GM12878 (cell line): Measurements from ENCODE around the gene RFTN2. TPM values are rescaled to one million over a fixed set of nuclear protein-coding genes. Genes with fewer than 3 reads are reported as not detected.

ENCODE experiments used
- ATF7 ChIP-seq: fragments of 450-650 bp; IDR thresholded peaks from 2 replicates; pipeline ENCODE4 v1.6.1; 2016; ENCODE audit warnings: low read depth, mild to moderate bottlenecking
- BMI1 ChIP-seq: fragments of 450-650 bp; IDR thresholded peaks from 2 replicates; pipeline ENCODE4 v1.6.1; 2016; ENCODE audit warnings: mild to moderate bottlenecking, moderate library complexity, borderline replicate concordance
- CEBPB ChIP-seq, 2 experiments: fragments of 150-350 bp in 1 of 2; IDR thresholded peaks; 2 replicates each; pipeline ENCODE4 v1.6.1; 2012 to 2014; ENCODE audit warnings: low read depth in 2 of 2, low read length in 2 of 2, borderline replicate concordance in 1 of 2, inconsistent platforms in 1 of 2
- CHD4 ChIP-seq: fragments of 200-600 bp; sonication (generic); IDR thresholded peaks from 2 replicates; pipeline ENCODE4 v1.6.1; 2016; ENCODE audit warnings: mild to moderate bottlenecking
- EP300 ChIP-seq, 2 experiments: fragments of 150-350 bp in 1 of 2; IDR thresholded peaks; 2 replicates each; pipeline ENCODE4 v1.6.1; 2011 to 2012; ENCODE audit warnings: low read depth in 2 of 2, low read length in 2 of 2, borderline replicate concordance in 1 of 2, improper control_type of control experiment in 1 of 2, inconsistent platforms in 1 of 2; ENCODE audit not compliant: control insufficient read depth in 1 of 2
- FOS ChIP-seq: IDR thresholded peaks from 3 replicates; pipeline ENCODE4 v1.6.1; 2011; ENCODE audit warnings: borderline replicate concordance; ENCODE audit not compliant: insufficient read length; ENCODE audit errors: extremely low read depth
- IKZF2 ChIP-seq, 2 experiments: fragments of 450-650 bp; IDR thresholded peaks; 2 replicates each; pipeline ENCODE4 v1.6.1; 2017; ENCODE audit warnings: mild to moderate bottlenecking in 2 of 2, moderate library complexity in 2 of 2
- KDM1A ChIP-seq: fragments of 200-600 bp; sonication (generic); IDR thresholded peaks from 2 replicates; pipeline ENCODE4 v1.6.1; 2016; ENCODE audit warnings: borderline replicate concordance
- PML ChIP-seq: IDR thresholded peaks from 2 replicates; pipeline ENCODE4 v1.6.1; 2012; ENCODE audit warnings: low read length, inconsistent platforms
- SMARCA5 ChIP-seq: fragments of 450-650 bp; IDR thresholded peaks from 2 replicates; pipeline ENCODE4 v1.6.1; 2017; ENCODE audit warnings: mild to moderate bottlenecking
- SP1 ChIP-seq: IDR thresholded peaks from one replicate; pipeline ENCODE4 v1.6.1; 2011; ENCODE audit warnings: low read depth, low read length
- TARDBP ChIP-seq: IDR thresholded peaks from 2 replicates; pipeline ENCODE4 v1.6.1; 2016; ENCODE audit warnings: borderline replicate concordance
- polyA plus RNA-seq, 11 experiments: library from polyadenylated mRNA; depleted of rRNA in 4 of 11; unstranded in 6 of 11; stranded (reverse) in 5 of 11; fragments of >200 nt; fragmentation: Nextera tagmentation in 4 of 11; fragmentation: Illumina TruSeq in 1 of 11; extraction: Ambion mirVana in 4 of 11; extraction: Trizol in 1 of 11; gene quantifications; 1 replicate in 1 of 11; 2 replicates in 10 of 11; pipeline versions ENCODE4 v1.2.1 to v1.2.3, GENCODE V29; 2011 to 2016; ENCODE audit warnings: inconsistent platforms in 2 of 11, missing spikeins in 2 of 11, low read depth in 1 of 11
- total RNA-seq, 4 experiments: library from RNA; depleted of rRNA in 3 of 4; stranded (reverse); fragments of >200 nt in 3 of 4; fragmentation: Illumina TruSeq in 1 of 4; extraction: Trizol in 1 of 4; gene quantifications; 2 replicates each; pipeline versions ENCODE4 v1.2.1 to v1.2.3, GENCODE V29; 2013 to 2021
- TF ChIP-seq, protein P1 (sequence below): fragments of 450-650 bp; IDR thresholded peaks from 2 replicates; pipeline ENCODE4 v1.6.1; 2018; ENCODE audit warnings: mild to moderate bottlenecking, low read depth, moderate library complexity; ENCODE audit not compliant: partially characterized antibody
- TF ChIP-seq, protein P2 (sequence below), 3 experiments: IDR thresholded peaks in 2 of 3; conservative IDR thresholded peaks in 1 of 3; 2 replicates each; pipeline ENCODE4 v1.5.1; 2011; ENCODE audit warnings: low read depth in 3 of 3, low read length in 3 of 3, mild to moderate bottlenecking in 3 of 3, control low read depth in 2 of 3, moderate library complexity in 2 of 3, inconsistent platforms in 1 of 3, mixed read lengths in 1 of 3; ENCODE audit not compliant: control insufficient read depth in 2 of 3, insufficient read depth in 1 of 3; ENCODE audit errors: extremely low read depth in 1 of 3
- TF ChIP-seq, protein P3 (sequence below): fragments of 450-650 bp; formaldehyde crosslinking; IDR thresholded peaks from 2 replicates; pipeline ENCODE4 v1.5.0; 2022; ENCODE audit warnings: mild to moderate bottlenecking, missing genetic modification characterization
- TF ChIP-seq, protein P4 (sequence below): fragments of 450-650 bp; IDR thresholded peaks from 2 replicates; pipeline ENCODE4 v1.6.1; 2016; ENCODE audit warnings: mild to moderate bottlenecking
- TF ChIP-seq, protein P5 (sequence below): fragments of 450-650 bp; IDR thresholded peaks from 2 replicates; pipeline ENCODE4 v1.6.1; 2017; ENCODE audit warnings: mild to moderate bottlenecking, moderate library complexity

RFTN2 gene
- total and polyA plus RNA-seq, 10 of the 15 experiments (the other 5 are each of a cell fraction or from before 2014, with no cell fraction given): 0.09 to 0.23 TPM; not detected in 8

DNA sequence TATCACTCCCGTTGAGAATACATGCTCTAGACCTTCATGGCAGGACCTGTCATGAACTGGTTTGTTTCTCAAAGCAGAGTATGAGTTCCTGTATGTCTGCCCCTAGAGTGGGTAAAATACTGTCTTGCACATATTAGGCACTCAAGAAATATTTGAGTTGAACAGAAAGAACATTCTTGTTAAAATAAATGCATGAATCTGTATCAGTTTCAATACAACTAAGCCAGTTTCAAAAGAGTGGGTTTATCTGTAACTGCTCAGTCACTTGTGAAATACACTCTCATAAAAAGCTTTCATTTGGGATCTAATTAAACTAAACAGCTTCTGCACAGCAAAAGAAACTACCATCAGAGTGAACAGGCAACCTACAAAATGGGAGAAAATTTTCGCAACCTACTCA, 69.2 kb downstream of the RFTN2 start (continued):
- TF ChIP-seq, protein P1, sequence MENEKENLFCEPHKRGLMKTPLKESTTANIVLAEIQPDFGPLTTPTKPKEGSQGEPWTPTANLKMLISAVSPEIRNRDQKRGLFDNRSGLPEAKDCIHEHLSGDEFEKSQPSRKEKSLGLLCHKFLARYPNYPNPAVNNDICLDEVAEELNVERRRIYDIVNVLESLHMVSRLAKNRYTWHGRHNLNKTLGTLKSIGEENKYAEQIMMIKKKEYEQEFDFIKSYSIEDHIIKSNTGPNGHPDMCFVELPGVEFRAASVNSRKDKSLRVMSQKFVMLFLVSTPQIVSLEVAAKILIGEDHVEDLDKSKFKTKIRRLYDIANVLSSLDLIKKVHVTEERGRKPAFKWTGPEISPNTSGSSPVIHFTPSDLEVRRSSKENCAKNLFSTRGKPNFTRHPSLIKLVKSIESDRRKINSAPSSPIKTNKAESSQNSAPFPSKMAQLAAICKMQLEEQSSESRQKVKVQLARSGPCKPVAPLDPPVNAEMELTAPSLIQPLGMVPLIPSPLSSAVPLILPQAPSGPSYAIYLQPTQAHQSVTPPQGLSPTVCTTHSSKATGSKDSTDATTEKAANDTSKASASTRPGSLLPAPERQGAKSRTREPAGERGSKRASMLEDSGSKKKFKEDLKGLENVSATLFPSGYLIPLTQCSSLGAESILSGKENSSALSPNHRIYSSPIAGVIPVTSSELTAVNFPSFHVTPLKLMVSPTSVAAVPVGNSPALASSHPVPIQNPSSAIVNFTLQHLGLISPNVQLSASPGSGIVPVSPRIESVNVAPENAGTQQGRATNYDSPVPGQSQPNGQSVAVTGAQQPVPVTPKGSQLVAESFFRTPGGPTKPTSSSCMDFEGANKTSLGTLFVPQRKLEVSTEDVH: no peak
- TF ChIP-seq FOS (no peak), ATF7 (no peak), CEBPB (IDR thresholded peaks at IDR 0.05; ENCODE audit: borderline replicate concordance in 1 of 2, low read depth in 2 of 2, low read length in 2 of 2) (no peak), SMARCA5 (no peak), PML (no peak), SP1 (no peak), IKZF2 (IDR thresholded peaks at IDR 0.05) (peak; percentile 53 to 71; a peak in 3 of 4 replicates), KDM1A (no peak), EP300 (IDR thresholded peaks at IDR 0.05; ENCODE audit: borderline replicate concordance in 1 of 2, control insufficient read depth in 1 of 2, low read depth in 2 of 2, low read length in 2 of 2) (0 out of 4 replicates have a peak, but pooled peaks of 1 of the 2 experiments have one; percentile 25), CHD4 (no peak), BMI1 (peak; percentile 61; the same call in 1 of the 2 replicates), TARDBP (no peak)
- TF ChIP-seq, protein P2, sequence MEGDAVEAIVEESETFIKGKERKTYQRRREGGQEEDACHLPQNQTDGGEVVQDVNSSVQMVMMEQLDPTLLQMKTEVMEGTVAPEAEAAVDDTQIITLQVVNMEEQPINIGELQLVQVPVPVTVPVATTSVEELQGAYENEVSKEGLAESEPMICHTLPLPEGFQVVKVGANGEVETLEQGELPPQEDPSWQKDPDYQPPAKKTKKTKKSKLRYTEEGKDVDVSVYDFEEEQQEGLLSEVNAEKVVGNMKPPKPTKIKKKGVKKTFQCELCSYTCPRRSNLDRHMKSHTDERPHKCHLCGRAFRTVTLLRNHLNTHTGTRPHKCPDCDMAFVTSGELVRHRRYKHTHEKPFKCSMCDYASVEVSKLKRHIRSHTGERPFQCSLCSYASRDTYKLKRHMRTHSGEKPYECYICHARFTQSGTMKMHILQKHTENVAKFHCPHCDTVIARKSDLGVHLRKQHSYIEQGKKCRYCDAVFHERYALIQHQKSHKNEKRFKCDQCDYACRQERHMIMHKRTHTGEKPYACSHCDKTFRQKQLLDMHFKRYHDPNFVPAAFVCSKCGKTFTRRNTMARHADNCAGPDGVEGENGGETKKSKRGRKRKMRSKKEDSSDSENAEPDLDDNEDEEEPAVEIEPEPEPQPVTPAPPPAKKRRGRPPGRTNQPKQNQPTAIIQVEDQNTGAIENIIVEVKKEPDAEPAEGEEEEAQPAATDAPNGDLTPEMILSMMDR (IDR thresholded peaks at IDR 0.05 in 2 of 3, conservative IDR thresholded peaks at IDR 0.05 in 1 of 3; ENCODE audit: control insufficient read depth in 2 of 3, extremely low read depth in 1 of 3, insufficient read depth in 1 of 3, low read depth in 3 of 3, low read length in 3 of 3): no peak
- TF ChIP-seq, protein P3, sequence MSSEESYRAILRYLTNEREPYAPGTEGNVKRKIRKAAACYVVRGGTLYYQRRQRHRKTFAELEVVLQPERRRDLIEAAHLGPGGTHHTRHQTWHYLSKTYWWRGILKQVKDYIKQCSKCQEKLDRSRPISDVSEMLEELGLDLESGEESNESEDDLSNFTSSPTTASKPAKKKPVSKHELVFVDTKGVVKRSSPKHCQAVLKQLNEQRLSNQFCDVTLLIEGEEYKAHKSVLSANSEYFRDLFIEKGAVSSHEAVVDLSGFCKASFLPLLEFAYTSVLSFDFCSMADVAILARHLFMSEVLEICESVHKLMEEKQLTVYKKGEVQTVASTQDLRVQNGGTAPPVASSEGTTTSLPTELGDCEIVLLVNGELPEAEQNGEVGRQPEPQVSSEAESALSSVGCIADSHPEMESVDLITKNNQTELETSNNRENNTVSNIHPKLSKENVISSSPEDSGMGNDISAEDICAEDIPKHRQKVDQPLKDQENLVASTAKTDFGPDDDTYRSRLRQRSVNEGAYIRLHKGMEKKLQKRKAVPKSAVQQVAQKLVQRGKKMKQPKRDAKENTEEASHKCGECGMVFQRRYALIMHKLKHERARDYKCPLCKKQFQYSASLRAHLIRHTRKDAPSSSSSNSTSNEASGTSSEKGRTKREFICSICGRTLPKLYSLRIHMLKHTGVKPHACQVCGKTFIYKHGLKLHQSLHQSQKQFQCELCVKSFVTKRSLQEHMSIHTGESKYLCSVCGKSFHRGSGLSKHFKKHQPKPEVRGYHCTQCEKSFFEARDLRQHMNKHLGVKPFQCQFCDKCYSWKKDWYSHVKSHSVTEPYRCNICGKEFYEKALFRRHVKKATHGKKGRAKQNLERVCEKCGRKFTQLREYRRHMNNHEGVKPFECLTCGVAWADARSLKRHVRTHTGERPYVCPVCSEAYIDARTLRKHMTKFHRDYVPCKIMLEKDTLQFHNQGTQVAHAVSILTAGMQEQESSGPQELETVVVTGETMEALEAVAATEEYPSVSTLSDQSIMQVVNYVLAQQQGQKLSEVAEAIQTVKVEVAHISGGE (CRISPR knock-in tag): no peak
- TF ChIP-seq, protein P4, sequence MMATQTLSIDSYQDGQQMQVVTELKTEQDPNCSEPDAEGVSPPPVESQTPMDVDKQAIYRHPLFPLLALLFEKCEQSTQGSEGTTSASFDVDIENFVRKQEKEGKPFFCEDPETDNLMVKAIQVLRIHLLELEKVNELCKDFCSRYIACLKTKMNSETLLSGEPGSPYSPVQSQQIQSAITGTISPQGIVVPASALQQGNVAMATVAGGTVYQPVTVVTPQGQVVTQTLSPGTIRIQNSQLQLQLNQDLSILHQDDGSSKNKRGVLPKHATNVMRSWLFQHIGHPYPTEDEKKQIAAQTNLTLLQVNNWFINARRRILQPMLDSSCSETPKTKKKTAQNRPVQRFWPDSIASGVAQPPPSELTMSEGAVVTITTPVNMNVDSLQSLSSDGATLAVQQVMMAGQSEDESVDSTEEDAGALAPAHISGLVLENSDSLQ: no peak
- TF ChIP-seq, protein P5, sequence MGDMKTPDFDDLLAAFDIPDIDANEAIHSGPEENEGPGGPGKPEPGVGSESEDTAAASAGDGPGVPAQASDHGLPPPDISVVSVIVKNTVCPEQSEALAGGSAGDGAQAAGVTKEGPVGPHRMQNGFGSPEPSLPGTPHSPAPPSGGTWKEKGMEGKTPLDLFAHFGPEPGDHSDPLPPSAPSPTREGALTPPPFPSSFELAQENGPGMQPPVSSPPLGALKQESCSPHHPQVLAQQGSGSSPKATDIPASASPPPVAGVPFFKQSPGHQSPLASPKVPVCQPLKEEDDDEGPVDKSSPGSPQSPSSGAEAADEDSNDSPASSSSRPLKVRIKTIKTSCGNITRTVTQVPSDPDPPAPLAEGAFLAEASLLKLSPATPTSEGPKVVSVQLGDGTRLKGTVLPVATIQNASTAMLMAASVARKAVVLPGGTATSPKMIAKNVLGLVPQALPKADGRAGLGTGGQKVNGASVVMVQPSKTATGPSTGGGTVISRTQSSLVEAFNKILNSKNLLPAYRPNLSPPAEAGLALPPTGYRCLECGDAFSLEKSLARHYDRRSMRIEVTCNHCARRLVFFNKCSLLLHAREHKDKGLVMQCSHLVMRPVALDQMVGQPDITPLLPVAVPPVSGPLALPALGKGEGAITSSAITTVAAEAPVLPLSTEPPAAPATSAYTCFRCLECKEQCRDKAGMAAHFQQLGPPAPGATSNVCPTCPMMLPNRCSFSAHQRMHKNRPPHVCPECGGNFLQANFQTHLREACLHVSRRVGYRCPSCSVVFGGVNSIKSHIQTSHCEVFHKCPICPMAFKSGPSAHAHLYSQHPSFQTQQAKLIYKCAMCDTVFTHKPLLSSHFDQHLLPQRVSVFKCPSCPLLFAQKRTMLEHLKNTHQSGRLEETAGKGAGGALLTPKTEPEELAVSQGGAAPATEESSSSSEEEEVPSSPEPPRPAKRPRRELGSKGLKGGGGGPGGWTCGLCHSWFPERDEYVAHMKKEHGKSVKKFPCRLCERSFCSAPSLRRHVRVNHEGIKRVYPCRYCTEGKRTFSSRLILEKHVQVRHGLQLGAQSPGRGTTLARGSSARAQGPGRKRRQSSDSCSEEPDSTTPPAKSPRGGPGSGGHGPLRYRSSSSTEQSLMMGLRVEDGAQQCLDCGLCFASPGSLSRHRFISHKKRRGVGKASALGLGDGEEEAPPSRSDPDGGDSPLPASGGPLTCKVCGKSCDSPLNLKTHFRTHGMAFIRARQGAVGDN: peak; percentile 25; the same call in 1 of the 2 replicates
